Astrocyte of the spinal cord (primary cell): ENCODE data around the gene XRN1.
A peak's percentile ranks its signal among the peaks of the same experiment; 100 is the strongest.
"Not testable (repeated sequence)": the region's sequence is repeated elsewhere in the genome, so short reads cannot be mapped to it uniquely, and the experiment has no call there.

Experiments used
- DNase-seq: peaks from one replicate; pipeline ENCODE4 v3.0.0; 2011; ENCODE audit warnings: low read depth, low spot score
- H3K4me3 ChIP-seq: 2 replicates; pipeline ENCODE4 v1.5.1; 2011; ENCODE audit warnings: low read depth, mild to moderate bottlenecking, low read length, moderate library complexity
- CTCF ChIP-seq: IDR thresholded peaks from 2 replicates; pipeline ENCODE4 v1.5.1; 2012; ENCODE audit warnings: low read depth, mild to moderate bottlenecking, low read length, inconsistent platforms
- in situ Hi-C: cut with HindIII; loops from 2 replicates; pipeline ENCODE4 v1.10.0; 2017; ENCODE audit warnings: low sequenced_read_pairs

The XRN1 gene

DNA sequence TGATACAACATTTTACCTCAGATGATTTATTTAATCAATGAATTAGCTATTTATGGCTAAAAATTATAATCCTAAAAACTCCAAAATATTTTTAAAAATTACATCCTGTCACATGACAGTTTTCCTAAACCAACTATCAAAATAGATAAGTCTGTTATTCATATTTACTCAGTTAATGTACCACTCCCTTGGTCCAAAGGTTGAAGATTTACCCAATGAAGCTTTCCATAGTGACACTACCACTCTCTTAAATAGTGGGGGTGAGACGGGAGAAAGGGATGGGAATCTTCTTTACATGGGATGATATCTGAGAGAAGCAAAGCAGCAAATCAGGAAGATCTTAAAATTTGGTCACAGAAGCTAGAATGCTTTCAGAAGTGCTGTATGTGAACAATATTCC lies 30.5 kb downstream of the XRN1 start:
- no peak overlapping the region for H3K4me3 ChIP-seq
- DNase-seq: no peak
- TF ChIP-seq CTCF: no peak
- in situ Hi-C loops: no loop called here

- DNase-seq, H3K4me3 ChIP-seq, in situ Hi-C loops: not testable (repeated sequence)
Observed at GRCh38 chr3:142400537-142400936, 47.3 kb downstream of the XRN1 start.

- in situ Hi-C loops: no loop called here
- no peak for DNase-seq
- no peak for TF ChIP-seq CTCF
- no peak overlapping the region for H3K4me3 ChIP-seq
Observed at GRCh38 chr3:142394921-142395622, 52.8 kb downstream of the XRN1 start.

- no peak for TF ChIP-seq CTCF
- DNase-seq: no peak
- H3K4me3 ChIP-seq: no peak overlapping the region
- in situ Hi-C loops: no loop called here
Observed at GRCh38 chr3:142385078-142385477, 62.8 kb downstream of the XRN1 start.

- no peak for TF ChIP-seq CTCF
- H3K4me3 ChIP-seq: no peak overlapping the region
- DNase-seq: no peak
- in situ Hi-C loops: no loop called here
Observed at GRCh38 chr3:142374687-142375086, 73.2 kb downstream of the XRN1 start.

DNA sequence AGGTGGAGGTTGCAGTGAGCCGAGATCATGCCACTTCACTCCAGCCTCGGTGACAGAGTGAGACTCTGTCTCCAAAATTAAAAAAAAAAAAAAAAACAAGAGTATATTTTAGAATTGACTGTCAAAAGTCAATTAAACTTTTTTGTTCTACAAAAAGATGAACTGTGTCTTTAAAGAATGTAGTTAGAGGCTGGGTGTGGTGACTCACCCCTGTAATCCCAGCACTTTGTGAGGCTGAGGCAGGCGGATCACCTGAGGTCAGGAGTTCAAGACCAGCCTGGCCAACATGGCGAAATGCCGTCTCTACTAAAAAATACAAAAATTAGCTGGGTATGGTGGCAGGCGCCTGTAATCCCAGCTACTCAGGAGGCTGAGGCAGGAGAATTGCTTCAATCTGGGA lies 78.3 kb downstream of the XRN1 start:
- DNase-seq, H3K4me3 ChIP-seq, in situ Hi-C loops: not testable (repeated sequence)

DNA sequence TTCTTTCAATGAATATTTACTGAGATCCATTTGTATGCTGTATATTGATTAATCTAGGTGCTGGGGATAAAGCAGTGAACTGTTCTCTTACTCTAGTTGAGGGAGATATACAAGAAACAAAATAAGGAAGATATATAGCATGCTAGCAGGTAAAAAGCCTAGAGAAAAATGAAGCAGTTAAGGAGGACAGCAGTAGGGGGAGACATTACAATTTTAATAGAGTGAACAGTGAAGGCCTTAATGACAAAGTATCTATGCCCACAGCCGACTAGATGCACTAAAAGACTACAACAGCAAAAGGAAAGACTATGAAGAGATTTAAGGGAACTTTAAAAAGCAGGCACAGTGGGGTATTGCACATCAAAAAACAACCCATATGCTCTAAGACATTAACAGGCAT lies 81.4 kb downstream of the XRN1 start:
- no peak for DNase-seq
- in situ Hi-C loops: no loop called here
- peak; percentile 34 for TF ChIP-seq CTCF
- no peak overlapping the region for H3K4me3 ChIP-seq
